MM.1S (cell line): ENCODE results near the gene CDYL2.

Experiments
- EZH2 ChIP-seq: fragments of 300-600 bp; sonication (generic); optimal IDR thresholded peaks from 2 replicates; pipeline ENCODE3; 2017; ENCODE audit warnings: low read depth, mild to moderate bottlenecking, antibody characterized with exemption, low read length, mixed read lengths
- EZH2phosphoT487 ChIP-seq: fragments of 300-600 bp; sonication (generic); IDR thresholded peaks from 2 replicates; pipeline ENCODE4 v1.6.1; 2018; ENCODE audit warnings: antibody characterized with exemption, low read length
- TF ChIP-seq, protein P1 (sequence below): fragments of 300-600 bp; sonication (generic); IDR thresholded peaks from 2 replicates; pipeline ENCODE4 v1.5.1; 2016; ENCODE audit warnings: antibody characterized with exemption, low read length, mixed read lengths

DNA sequence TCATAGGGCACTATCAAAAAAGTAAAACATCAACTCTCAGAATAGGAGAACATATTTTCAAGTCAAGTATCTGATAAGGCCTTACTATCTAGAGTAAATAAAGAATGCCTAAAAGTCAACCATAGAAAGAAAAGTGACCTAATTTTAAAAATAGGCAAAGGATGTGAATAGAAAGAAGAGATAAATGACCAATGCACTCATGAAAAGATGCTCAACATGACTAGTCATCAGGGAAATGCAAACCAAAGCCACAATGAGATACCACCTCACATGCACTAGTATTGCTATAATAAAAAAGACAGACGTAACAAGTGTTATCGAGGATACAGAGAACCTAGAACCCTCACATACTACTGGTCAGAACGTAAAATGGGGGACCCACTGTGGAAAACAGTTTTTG is 172.8 kb downstream of the CDYL2 start:
- TF ChIP-seq, protein P1, sequence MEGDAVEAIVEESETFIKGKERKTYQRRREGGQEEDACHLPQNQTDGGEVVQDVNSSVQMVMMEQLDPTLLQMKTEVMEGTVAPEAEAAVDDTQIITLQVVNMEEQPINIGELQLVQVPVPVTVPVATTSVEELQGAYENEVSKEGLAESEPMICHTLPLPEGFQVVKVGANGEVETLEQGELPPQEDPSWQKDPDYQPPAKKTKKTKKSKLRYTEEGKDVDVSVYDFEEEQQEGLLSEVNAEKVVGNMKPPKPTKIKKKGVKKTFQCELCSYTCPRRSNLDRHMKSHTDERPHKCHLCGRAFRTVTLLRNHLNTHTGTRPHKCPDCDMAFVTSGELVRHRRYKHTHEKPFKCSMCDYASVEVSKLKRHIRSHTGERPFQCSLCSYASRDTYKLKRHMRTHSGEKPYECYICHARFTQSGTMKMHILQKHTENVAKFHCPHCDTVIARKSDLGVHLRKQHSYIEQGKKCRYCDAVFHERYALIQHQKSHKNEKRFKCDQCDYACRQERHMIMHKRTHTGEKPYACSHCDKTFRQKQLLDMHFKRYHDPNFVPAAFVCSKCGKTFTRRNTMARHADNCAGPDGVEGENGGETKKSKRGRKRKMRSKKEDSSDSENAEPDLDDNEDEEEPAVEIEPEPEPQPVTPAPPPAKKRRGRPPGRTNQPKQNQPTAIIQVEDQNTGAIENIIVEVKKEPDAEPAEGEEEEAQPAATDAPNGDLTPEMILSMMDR = no peak
- TF ChIP-seq EZH2 (no peak), EZH2phosphoT487 (no peak)
